HL-60 (cell line): ENCODE data around the gene MAP3K14.

Experiments
- POLR2AphosphoS5 ChIP-seq: IDR thresholded peaks from 2 replicates; pipeline ENCODE4 v1.6.1; 2012; ENCODE audit warnings: low read depth
- SPI1 ChIP-seq: IDR thresholded peaks from 2 replicates; pipeline ENCODE4 v1.6.1; 2012; ENCODE audit warnings: low read depth, mild to moderate bottlenecking, borderline replicate concordance
- TF ChIP-seq, protein P1 (sequence below): IDR thresholded peaks from one replicate; pipeline ENCODE4 v1.5.1; 2011; ENCODE audit warnings: low read length, control low read depth, inconsistent platforms; ENCODE audit not compliant: insufficient read depth
- TF ChIP-seq, protein P2 (sequence below): IDR thresholded peaks from 2 replicates; pipeline ENCODE4 v1.6.1; 2012; ENCODE audit warnings: low read depth; ENCODE audit not compliant: insufficient replicate concordance

- TF ChIP-seq POLR2AphosphoS5 (no peak), SPI1 (no peak)
- TF ChIP-seq, protein P1, sequence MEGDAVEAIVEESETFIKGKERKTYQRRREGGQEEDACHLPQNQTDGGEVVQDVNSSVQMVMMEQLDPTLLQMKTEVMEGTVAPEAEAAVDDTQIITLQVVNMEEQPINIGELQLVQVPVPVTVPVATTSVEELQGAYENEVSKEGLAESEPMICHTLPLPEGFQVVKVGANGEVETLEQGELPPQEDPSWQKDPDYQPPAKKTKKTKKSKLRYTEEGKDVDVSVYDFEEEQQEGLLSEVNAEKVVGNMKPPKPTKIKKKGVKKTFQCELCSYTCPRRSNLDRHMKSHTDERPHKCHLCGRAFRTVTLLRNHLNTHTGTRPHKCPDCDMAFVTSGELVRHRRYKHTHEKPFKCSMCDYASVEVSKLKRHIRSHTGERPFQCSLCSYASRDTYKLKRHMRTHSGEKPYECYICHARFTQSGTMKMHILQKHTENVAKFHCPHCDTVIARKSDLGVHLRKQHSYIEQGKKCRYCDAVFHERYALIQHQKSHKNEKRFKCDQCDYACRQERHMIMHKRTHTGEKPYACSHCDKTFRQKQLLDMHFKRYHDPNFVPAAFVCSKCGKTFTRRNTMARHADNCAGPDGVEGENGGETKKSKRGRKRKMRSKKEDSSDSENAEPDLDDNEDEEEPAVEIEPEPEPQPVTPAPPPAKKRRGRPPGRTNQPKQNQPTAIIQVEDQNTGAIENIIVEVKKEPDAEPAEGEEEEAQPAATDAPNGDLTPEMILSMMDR, result no peak
- TF ChIP-seq, protein P2, sequence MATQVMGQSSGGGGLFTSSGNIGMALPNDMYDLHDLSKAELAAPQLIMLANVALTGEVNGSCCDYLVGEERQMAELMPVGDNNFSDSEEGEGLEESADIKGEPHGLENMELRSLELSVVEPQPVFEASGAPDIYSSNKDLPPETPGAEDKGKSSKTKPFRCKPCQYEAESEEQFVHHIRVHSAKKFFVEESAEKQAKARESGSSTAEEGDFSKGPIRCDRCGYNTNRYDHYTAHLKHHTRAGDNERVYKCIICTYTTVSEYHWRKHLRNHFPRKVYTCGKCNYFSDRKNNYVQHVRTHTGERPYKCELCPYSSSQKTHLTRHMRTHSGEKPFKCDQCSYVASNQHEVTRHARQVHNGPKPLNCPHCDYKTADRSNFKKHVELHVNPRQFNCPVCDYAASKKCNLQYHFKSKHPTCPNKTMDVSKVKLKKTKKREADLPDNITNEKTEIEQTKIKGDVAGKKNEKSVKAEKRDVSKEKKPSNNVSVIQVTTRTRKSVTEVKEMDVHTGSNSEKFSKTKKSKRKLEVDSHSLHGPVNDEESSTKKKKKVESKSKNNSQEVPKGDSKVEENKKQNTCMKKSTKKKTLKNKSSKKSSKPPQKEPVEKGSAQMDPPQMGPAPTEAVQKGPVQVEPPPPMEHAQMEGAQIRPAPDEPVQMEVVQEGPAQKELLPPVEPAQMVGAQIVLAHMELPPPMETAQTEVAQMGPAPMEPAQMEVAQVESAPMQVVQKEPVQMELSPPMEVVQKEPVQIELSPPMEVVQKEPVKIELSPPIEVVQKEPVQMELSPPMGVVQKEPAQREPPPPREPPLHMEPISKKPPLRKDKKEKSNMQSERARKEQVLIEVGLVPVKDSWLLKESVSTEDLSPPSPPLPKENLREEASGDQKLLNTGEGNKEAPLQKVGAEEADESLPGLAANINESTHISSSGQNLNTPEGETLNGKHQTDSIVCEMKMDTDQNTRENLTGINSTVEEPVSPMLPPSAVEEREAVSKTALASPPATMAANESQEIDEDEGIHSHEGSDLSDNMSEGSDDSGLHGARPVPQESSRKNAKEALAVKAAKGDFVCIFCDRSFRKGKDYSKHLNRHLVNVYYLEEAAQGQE, result no peak
These were observed 47.9 kb upstream of the MAP3K14 start for GRCh38 chr17:45364531-45365390.
